ENCODE data around the gene MTO1. TPM values are rescaled to one million over a fixed set of nuclear protein-coding genes. Genes with fewer than 3 reads are reported as not detected.

The MTO1 gene
- total RNA-seq, 2 experiments from 2014 or later: 42.1 to 43.2 TPM

DNA sequence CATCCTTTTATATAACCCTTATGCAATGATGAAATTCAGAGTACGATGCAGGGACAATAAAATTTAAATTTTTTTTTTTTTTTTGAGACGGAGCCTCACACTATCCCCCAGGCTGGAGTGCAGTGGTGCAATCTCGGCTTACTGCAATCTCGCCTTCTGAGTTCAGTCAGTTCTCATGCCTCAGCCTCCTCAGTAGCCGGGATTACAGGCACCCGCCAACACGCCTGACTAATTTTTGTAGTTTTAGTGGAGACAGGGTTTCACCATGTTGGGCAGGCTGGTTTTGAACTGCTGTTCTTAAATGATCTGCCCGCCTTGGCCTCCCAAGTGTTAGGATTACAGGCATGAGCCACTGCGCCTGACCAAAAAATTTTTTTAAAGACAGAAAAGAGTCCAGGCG lies 15.2 kb downstream of the MTO1 start:
- ChIA-PET CTCF (interaction anchor here (1.5 kb wide), 1 partner anchor 10 kb away, joined by 3 read pairs; no protein-coding TSS in a partner anchor), POLR2A (interaction anchor here (0.6 to 4.3 kb wide), 4 partner anchors 9 to 25 kb away, joined by 4 to 22 read pairs (median 4); partner anchors contain the start of gene MTO1)
- H3K4me3 Mint-ChIP-seq: no peak overlapping the region
- H3K4me1 Mint-ChIP-seq (ENCODE audit: low read depth): peaks cover 8% of the 10 kb centered on the region
- H3K27ac Mint-ChIP-seq: no peak overlapping the region
- H3K9me3 Mint-ChIP-seq: no peaks in the 10 kb centered on the region
- DNase-seq (no peak), ATAC-seq (no peak)
- intact Hi-C loops (cut with micrococcal nuclease): no loop called here
- TF ChIP-seq, protein P1, sequence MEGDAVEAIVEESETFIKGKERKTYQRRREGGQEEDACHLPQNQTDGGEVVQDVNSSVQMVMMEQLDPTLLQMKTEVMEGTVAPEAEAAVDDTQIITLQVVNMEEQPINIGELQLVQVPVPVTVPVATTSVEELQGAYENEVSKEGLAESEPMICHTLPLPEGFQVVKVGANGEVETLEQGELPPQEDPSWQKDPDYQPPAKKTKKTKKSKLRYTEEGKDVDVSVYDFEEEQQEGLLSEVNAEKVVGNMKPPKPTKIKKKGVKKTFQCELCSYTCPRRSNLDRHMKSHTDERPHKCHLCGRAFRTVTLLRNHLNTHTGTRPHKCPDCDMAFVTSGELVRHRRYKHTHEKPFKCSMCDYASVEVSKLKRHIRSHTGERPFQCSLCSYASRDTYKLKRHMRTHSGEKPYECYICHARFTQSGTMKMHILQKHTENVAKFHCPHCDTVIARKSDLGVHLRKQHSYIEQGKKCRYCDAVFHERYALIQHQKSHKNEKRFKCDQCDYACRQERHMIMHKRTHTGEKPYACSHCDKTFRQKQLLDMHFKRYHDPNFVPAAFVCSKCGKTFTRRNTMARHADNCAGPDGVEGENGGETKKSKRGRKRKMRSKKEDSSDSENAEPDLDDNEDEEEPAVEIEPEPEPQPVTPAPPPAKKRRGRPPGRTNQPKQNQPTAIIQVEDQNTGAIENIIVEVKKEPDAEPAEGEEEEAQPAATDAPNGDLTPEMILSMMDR (IDR thresholded peaks at IDR 0.05): no peak
- no peaks in the 10 kb centered on the region for H3K27me3 Mint-ChIP-seq
- H3K36me3 Mint-ChIP-seq (ENCODE audit: low read depth): peaks cover 40% of the 10 kb centered on the region

DNA sequence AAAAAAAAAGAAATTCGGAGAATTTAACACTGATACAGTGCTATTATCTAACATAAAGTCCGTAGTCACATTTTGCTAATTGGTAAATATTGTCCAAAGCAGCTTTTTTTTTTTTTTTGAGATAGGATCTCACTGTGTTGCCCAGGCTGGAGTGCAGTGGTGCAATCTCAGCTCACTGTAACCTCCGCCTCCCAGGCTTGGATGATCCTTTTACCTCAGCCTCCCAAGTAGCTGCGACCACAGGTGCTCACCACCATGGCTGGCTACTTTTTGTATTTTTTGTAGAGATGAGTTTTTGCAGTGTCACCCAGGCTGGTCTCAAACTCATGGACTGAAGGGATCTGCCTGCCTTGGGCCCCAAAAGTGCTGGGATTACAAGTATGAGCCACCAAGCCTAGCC lies 15.9 kb downstream of the MTO1 start:
- intact Hi-C loops (cut with micrococcal nuclease): no loop called here
- no peak for ATAC-seq
- no peaks in the 10 kb centered on the region for H3K27me3 Mint-ChIP-seq
- TF ChIP-seq, protein P1 (IDR thresholded peaks at IDR 0.05): no peak
- H3K9me3 Mint-ChIP-seq: no peaks in the 10 kb centered on the region
- H3K4me1 Mint-ChIP-seq (ENCODE audit: low read depth): peaks cover under 1% of the 10 kb centered on the region
- ChIA-PET POLR2A (interaction anchor here (0.6 to 4.3 kb wide), 2 partner anchors 11 to 15 kb away, joined by 3 to 22 read pairs; partner anchors contain the start of gene MTO1), CTCF (no interaction called here)
- DNase-seq: no peak
- peaks cover 41% of the 10 kb centered on the region for H3K36me3 Mint-ChIP-seq (ENCODE audit: low read depth)
- no peak overlapping the region for H3K27ac Mint-ChIP-seq
- no peak overlapping the region for H3K4me3 Mint-ChIP-seq

DNA sequence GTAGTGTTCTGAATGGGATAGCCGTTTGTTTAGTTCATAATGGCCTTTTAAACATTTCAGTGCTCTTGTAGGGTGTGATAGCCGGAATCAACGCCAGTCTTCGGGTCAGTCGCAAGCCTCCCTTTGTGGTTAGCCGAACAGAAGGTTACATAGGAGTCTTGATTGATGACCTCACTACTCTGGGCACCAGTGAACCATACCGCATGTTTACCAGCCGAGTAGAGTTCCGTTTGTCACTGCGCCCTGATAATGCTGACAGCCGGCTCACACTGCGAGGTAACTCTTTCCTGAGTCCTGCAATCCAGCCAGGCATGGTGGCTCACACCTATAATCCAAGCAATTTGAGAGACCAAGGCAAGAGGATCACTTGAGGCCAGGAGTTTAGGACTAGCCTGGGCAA lies 20.4 kb downstream of the MTO1 start:
- ATAC-seq: no peak
- H3K36me3 Mint-ChIP-seq (ENCODE audit: low read depth): peaks cover 56% of the 10 kb centered on the region

DNA sequence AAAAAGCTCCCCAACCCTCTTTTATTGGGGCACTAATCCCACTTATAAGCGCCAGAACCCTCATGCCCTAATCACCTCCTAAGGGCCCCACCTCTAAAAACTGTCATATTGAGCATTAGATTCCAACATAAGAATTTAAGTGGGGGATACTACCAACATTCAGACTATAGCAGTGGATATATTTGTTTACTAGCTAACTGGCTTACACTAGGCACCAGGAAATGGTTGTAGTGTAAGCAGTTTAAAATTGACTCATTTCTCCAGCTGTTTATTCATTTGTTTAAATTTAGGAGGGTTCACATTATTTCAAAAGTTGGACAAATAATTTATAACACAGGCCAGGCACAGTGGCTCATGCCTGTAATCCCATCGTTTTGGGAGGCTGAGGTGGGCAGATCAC lies 22.9 kb downstream of the MTO1 start:
- ChIA-PET POLR2A (interaction anchor here (1.5 to 1.7 kb wide), 2 partner anchors 21 to 29 kb away, joined by 3 to 10 read pairs; no protein-coding TSS in a partner anchor), CTCF (no interaction called here)
- TF ChIP-seq, protein P1 (IDR thresholded peaks at IDR 0.05): no peak
- DNase-seq (no peak), ATAC-seq (no peak)
- H3K27ac Mint-ChIP-seq: peak overlapping the region; percentile 41
- H3K36me3 Mint-ChIP-seq (ENCODE audit: low read depth): peaks cover 60% of the 10 kb centered on the region
- H3K27me3 Mint-ChIP-seq: no peaks in the 10 kb centered on the region
- H3K9me3 Mint-ChIP-seq: peaks cover 1% of the 10 kb centered on the region
- no peak overlapping the region for H3K4me3 Mint-ChIP-seq
- H3K4me1 Mint-ChIP-seq (ENCODE audit: low read depth): no peaks in the 10 kb centered on the region
- intact Hi-C loops (cut with micrococcal nuclease): no loop called here

More for the DNA sequence above, 20.4 kb downstream of the MTO1 start:
- Mint-ChIP-seq H3K4me1 (ENCODE audit: low read depth) (no peaks in the 10 kb centered on the region), H3K9me3 (no peaks in the 10 kb centered on the region), H3K27ac (no peak overlapping the region), H3K27me3 (no peaks in the 10 kb centered on the region), H3K4me3 (no peak overlapping the region)
- intact Hi-C loops (cut with micrococcal nuclease): no loop called here
- POLR2A ChIA-PET: interaction anchor here (0.6 kb wide), 1 partner anchor 127 kb away, joined by 4 read pairs; no protein-coding TSS in a partner anchor
- TF ChIP-seq, protein P1 (IDR thresholded peaks at IDR 0.05): no peak
- DNase-seq: no peak
- CTCF ChIA-PET: no interaction called here

DNA sequence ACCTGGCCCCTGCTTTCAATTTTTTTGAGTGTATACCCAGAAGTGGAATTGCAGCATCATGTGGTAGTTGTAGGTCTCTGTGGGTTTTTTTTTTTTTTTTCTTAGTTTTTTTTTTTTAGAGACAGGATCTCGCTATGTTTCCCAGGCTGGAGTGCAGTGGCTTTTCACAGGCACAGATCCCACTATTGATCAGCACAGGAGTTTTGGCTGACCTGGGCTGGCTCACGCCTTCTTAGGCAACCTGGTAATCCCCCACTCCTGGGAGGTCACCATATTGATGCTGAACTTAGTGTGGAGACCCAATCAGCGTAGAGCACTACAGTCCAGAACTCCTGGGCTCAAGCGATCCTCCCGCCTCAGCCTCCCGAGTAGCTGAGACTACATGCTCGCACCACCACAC lies 25.9 kb downstream of the MTO1 start:
- peaks cover 1% of the 10 kb centered on the region for H3K9me3 Mint-ChIP-seq
- peak overlapping the region; percentile 20 for H3K27ac Mint-ChIP-seq
- intact Hi-C loops (cut with micrococcal nuclease): no loop called here
- CTCF ChIA-PET: no interaction called here
- POLR2A ChIA-PET: interaction anchor here (1.6 to 1.7 kb wide), 2 partner anchors 12 to 26 kb away, joined by 3 to 10 read pairs; no protein-coding TSS in a partner anchor
- no peak for DNase-seq
- H3K27me3 Mint-ChIP-seq: no peaks in the 10 kb centered on the region
- ATAC-seq: no peak
- H3K36me3 Mint-ChIP-seq (ENCODE audit: low read depth): peaks cover 59% of the 10 kb centered on the region
- H3K4me1 Mint-ChIP-seq (ENCODE audit: low read depth): peaks cover 2% of the 10 kb centered on the region
- H3K4me3 Mint-ChIP-seq: no peak overlapping the region
- TF ChIP-seq, protein P1 (IDR thresholded peaks at IDR 0.05): no peak
